Upper lobe of right lung (tissue), 1 donor: ENCODE measurements around the gene PPL. TPM values are rescaled to one million over a fixed set of nuclear protein-coding genes. Genes with fewer than 3 reads are reported as not detected.

Experiments
- ATAC-seq: fragments of 200-7000 bp; cut with Tn5 transposase; one replicate; pipeline ENCODE4 v1.9.1; 2020; ENCODE audit warnings: mild to moderate bottlenecking, moderate library complexity
- DNase-seq: peaks from one replicate; pipeline ENCODE4 v3.0.0-alpha.2; 2020
- H3K27ac ChIP-seq: fragments of 200-600 bp; one replicate; pipeline ENCODE4 v1.8.0; 2022
- H3K27me3 ChIP-seq: fragments of 200-600 bp; one replicate; pipeline ENCODE4 v1.8.0; 2022; ENCODE audit warnings: mild to moderate bottlenecking
- H3K36me3 ChIP-seq: fragments of 200-600 bp; one replicate; pipeline ENCODE4 v1.8.0; 2022
- H3K4me1 ChIP-seq: fragments of 200-600 bp; one replicate; pipeline ENCODE4 v1.8.0; 2022
- H3K4me3 ChIP-seq: fragments of 200-600 bp; one replicate; pipeline ENCODE4 v1.8.0; 2022; ENCODE audit warnings: mild to moderate bottlenecking
- H3K9me3 ChIP-seq: fragments of 200-600 bp; one replicate; pipeline ENCODE4 v1.8.0; 2022
- CTCF ChIP-seq: fragments of 200-600 bp; IDR thresholded peaks from one replicate; pipeline ENCODE4 v1.8.0; 2022; ENCODE audit warnings: antibody characterized with exemption
- intact Hi-C: fragments of 100-400 bp; cut with DNase I; formaldehyde crosslinking; loops from one replicate; pipeline ENCODE4 v1.11.0; 2022
- total RNA-seq: library from RNA; stranded (reverse); fragmentation: NEBNext Ultra II Directional; extraction: Animal tissue kit (Norgen Biotek cat#: 25700); gene quantifications from one replicate; pipeline ENCODE4 v1.2.1, GENCODE V29; 2021
- donor health status: DM: no; HTN: yes; CAD: no; lungs with severe emphysema.

Gene PPL
- total RNA-seq, 1 donor from 2014 or later = 78.1 TPM

GRCh38 chr16:4890686-4891085 lies 46.3 kb downstream of the PPL start:
- intact Hi-C loops = no loop called here
- H3K4me1 ChIP-seq = no peaks in the 10 kb centered on the region
- no peak for ATAC-seq
- no peak overlapping the region for H3K4me3 ChIP-seq
- no peaks in the 10 kb centered on the region for H3K9me3 ChIP-seq
- DNase-seq = no peak
- no peak for TF ChIP-seq CTCF
- peaks cover 72% of the 10 kb centered on the region for H3K36me3 ChIP-seq
- H3K27me3 ChIP-seq = no peaks in the 10 kb centered on the region
- H3K27ac ChIP-seq = no peak overlapping the region

- no peak for TF ChIP-seq CTCF
- no peak for ATAC-seq
- peaks cover 75% of the 10 kb centered on the region for H3K36me3 ChIP-seq
- H3K4me3 ChIP-seq = no peak overlapping the region
- H3K9me3 ChIP-seq = no peaks in the 10 kb centered on the region
- no peaks in the 10 kb centered on the region for H3K27me3 ChIP-seq
- intact Hi-C loops = no loop called here
- DNase-seq = no peak
- no peaks in the 10 kb centered on the region for H3K4me1 ChIP-seq
- H3K27ac ChIP-seq = no peak overlapping the region
Observed at GRCh38 chr16:4890026-4890425, 46.9 kb downstream of the PPL start.

- intact Hi-C loops = no loop called here
- H3K4me1 ChIP-seq = no peaks in the 10 kb centered on the region
- peaks cover 86% of the 10 kb centered on the region for H3K36me3 ChIP-seq
- H3K9me3 ChIP-seq = no peaks in the 10 kb centered on the region
- TF ChIP-seq CTCF = no peak
- no peak for DNase-seq
- H3K27me3 ChIP-seq = no peaks in the 10 kb centered on the region
- H3K4me3 ChIP-seq = no peak overlapping the region
- H3K27ac ChIP-seq = no peak overlapping the region
- ATAC-seq = no peak
Observed at GRCh38 chr16:4888428-4889135, 48.4 kb downstream of the PPL start.

GRCh38 chr16:4886151-4886550 lies 50.8 kb downstream of the PPL start:
- no peaks in the 10 kb centered on the region for H3K27me3 ChIP-seq
- no peak overlapping the region for H3K27ac ChIP-seq
- intact Hi-C loops = no loop called here
- ATAC-seq (no peak), DNase-seq (no peak)
- no peak for TF ChIP-seq CTCF
- H3K4me3 ChIP-seq = no peak overlapping the region
- H3K36me3 ChIP-seq = peaks cover 95% of the 10 kb centered on the region
- no peaks in the 10 kb centered on the region for H3K9me3 ChIP-seq
- peaks cover 8% of the 10 kb centered on the region for H3K4me1 ChIP-seq

- no peak for TF ChIP-seq CTCF
- Histone ChIP-seq H3K27ac (no peak overlapping the region), H3K9me3 (no peaks in the 10 kb centered on the region), H3K36me3 (peaks cover 96% of the 10 kb centered on the region), H3K27me3 (no peaks in the 10 kb centered on the region), H3K4me3 (no peak overlapping the region), H3K4me1 (peaks cover 9% of the 10 kb centered on the region)
- no peak for ATAC-seq
- no peak for DNase-seq
- intact Hi-C loops = no loop called here
Observed at GRCh38 chr16:4884972-4885874, 51.7 kb downstream of the PPL start.
